ENCODE data around the gene PLXNA4.

The PLXNA4 gene

DNA sequence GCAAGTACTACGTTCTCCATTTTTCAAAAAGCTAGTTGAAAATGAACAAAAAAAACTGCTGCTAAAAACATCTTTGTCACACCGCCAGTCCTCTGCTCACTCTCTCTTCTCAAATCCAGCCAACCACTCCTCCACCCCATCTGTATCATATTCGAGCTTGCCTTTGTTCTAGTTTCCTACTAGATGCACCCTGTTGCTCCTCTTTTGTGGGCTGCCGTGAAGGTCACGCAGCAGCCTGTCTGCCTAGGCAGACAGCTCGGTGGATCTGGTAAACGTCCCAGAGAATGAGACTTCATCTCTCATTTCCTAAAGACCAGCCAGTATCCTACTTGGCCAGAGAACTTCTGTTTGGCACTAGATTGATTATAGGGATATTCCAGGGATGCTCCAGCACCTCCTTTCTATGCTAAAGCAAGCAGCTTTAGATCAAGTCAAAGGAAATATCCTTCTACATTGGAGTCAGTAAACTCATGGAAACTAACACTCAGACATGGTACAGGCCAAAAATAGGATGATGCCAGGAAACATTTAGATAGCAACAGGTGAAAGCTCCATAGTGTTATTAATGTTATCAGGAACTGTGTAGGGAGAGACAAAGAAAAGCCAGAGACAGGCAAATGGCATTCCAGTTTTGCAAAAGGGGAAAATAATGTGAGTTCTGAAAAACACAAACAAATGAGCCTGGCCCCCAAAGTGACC, 8.7 kb upstream of the PLXNA4 start:
- no peak for DNase-seq

DNA sequence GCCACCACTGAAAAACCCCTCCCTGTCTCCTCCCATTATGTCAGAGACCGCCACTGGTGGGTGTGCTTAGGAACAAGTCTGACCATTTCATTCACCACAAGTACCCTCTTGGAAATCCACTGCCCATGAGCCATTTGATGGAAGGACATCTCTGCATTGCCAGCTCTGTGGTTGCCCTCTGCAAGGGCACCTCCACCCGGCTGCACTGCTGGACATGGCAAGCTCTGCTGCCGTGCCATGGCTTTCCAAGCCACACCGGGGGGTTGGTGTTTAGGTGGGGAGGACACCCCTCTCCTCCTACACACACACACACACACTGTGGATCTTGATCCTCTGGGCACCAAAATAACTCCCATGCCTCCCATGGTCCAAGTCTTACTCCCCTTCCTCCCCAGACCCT, 5.2 kb upstream of the PLXNA4 start:
- DNase-seq = no peak

- peak; percentile 54 for DNase-seq
Measured at GRCh38 chr7:132580717-132581285, 4.5 kb upstream of the PLXNA4 start.

- DNase-seq = no peak
Measured at GRCh38 chr7:132580277-132580676, 4.0 kb upstream of the PLXNA4 start.

GRCh38 chr7:132579260-132579899, 3.1 kb upstream of the PLXNA4 start:
- no peak for DNase-seq

GRCh38 chr7:132578826-132579225, 2.6 kb upstream of the PLXNA4 start:
- no peak for DNase-seq

DNA sequence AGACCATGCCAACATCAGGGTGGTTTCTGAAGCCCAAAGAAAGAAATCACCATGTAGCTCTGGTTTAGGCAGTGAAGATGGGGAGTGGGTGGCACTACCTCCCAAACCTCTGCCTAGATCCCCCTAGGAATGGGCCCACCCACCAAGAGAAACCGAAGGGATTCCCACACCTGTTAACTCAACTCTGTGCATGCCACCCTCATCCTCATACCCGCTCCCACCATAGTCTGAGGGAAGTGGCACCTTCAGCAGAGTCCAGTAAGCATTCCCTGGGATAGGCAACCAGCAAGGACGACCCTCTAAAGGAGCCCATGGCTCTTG, 1.7 kb upstream of the PLXNA4 start:
- no peak for DNase-seq

DNA sequence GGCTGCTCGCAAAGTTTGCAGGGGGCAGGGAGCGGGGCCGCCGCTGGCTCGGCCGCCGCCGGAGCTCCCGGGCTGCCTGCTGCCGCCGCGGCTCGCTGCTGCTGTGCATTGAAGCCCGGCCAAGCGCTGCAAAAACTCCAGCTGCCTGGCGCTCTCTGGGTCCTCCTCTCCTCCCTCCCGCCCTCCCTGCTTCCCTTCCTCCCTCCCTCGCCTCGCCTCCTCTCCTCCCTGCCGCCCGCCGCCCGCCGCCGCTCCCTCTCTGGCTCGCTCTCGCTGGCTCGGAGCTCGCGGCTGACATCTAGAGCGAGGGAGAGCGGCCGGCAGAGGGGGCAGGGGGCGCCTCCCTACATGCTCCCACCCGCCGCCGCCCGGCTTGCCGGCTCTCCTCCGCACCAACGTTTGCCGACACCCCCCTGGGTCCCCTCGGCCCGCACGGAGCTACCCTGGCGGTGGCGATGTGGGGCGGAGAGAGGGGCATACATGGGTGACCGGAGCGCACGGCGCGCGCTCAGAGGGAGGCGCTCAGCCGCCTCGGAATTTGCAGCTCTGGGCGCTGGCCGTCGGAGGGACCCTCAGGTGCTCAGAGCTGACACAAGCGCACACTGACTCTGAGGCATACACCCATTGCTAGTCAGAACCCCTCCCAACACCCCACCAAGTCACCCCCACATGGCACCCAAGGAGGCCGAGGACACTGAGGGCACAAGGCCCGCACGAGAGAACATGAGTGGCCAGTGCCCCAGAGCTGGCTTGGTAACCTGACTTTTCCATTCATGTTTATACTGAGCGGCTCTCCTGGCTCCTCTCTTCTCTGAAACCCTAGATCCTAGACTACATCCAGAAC, 1.2 kb upstream of the PLXNA4 start:
- no peak for DNase-seq

DNA sequence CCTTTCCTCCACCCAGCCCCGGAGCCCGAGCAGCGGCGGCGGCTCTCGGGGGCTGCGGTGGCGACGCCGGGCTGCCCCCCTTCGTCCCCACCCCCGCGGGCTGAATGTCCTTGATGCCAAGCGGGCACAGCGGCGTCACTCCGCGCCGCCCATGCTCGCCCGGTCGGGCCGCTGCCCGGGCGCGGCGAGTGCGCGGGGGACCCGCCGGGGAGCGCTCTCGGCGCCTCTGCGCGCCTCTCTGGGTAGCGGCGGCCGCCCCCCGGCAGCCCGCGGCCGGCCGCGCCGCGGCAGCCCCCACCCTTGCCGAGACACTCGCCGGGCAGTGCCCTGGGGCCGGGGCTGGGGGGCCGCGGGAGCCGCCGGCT, 433 bp upstream of the PLXNA4 start:
- DNase-seq = no peak

DNA sequence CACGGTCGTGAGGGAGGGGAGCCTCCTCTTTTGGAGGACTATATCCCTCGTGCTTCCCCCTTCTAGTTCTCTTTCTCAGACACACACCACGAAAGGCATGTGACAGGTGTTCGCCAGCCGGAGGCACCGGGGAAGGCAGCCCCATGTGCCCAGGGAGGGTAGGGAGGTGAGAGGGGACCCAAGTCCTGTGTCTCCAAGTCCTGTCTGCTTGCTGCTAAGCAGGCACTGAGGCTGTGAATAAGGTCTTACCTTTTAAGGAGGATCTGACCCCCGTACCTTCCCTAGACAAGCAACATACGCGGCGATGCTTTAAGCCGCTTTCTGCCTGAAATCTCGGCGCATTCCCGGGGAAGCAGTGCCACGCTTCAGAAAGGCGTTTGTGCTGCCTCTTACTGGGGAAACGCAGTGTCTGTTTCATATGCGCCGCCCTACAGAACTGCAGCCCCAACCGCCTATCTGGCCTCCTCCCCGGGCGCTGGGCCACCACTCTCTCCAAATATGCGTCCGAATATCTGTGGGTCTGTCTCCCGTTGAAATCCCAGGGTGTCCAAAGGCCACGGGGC, 770 bp downstream of the PLXNA4 start:
- no peak for DNase-seq

DNA sequence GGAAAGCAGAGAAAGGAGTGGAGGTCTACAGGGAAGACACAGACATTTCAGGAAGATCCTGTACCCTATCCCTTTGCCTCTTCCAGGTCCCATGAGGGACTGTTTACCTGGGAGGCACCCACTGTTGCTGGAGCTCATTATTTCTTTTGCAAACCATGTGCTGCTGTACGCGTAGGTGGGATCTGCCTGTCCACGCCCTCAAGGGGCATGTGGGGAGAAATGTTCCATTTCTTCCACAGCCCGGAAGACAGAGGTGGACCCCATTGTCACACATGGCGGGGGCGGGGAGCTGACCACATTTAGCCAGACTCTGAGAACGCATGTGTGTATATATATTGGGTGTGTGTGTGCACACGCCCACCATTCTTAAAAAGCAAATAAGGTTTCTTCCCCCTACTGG, 2.0 kb downstream of the PLXNA4 start:
- DNase-seq = no peak

DNA sequence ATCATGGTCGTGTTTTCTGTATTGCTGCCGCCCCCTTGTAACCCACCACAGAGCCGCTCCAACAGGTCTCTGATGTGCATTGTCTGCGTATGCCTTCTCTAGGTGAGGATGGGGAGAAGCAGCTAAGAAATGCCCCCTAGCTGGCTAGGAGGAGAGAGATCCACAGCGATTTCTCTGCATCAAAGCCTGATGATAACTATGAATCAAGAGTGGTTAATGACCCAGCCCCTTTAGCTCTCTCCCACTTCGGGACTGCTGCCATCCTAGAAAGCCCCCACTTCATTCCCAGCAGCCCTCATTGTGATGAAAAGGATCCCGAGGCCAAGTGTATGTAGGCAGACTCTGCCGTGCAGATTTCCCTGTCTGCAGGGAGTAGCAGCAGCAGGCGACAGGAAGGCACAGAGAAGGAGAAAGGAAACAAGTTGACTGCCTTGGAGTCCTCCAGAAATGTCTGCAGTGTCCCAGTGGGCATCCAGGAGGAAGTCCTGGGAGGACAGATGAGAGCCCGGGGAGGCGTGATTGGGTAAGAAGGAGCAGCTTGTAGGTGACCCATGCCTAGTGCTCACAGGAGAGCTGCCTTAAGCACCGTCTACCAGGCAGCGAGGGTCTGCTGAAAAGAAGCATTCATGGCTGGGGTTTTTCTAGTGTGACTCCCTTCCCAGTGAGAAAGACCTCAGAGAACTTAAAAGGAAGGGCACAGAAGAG, 2.9 kb downstream of the PLXNA4 start:
- DNase-seq = no peak

DNA sequence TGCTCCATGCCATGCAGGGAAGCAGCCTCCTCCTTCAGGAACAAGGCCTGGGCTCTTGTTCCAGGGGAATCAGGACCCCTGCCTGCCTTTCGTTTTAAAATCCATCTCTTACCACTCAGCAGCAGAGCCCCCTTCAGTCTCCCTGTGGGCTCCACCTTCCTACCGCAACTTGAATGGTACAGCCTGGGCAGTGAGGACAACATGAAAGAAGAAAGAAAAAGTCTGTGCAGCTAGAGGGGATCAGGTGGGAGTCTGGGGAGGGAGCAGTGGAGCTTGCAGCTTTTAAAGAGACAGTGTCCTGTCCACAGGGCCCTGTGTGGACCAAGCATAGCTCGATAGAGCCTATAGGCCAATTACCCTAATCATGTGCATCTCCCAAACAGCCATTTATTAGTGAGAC, 3.7 kb downstream of the PLXNA4 start:
- DNase-seq = no peak

GRCh38 chr7:132571970-132572369, 4.3 kb downstream of the PLXNA4 start:
- no peak for DNase-seq

- DNase-seq = no peak
Measured at GRCh38 chr7:132569884-132570614, 6.2 kb downstream of the PLXNA4 start.

DNA sequence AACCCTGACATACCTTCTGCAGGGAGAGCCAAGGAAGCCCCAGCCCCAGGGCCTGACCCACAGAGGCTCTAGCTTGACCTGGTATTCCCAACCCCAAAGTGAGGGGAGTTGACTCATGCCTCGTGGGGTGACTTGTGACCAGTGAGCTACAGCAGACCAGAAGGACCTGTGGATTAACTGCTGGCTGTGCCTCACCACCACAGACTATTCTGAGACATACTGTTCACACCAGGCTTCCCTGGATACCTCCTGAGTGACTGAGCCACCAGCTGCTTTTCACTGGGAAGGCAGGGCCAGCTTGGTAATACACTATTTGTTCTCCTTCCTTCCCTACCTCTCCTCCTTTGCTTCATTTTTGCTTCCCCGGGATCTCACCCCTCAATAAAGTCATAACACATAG, 7.3 kb downstream of the PLXNA4 start:
- no peak for DNase-seq

DNA sequence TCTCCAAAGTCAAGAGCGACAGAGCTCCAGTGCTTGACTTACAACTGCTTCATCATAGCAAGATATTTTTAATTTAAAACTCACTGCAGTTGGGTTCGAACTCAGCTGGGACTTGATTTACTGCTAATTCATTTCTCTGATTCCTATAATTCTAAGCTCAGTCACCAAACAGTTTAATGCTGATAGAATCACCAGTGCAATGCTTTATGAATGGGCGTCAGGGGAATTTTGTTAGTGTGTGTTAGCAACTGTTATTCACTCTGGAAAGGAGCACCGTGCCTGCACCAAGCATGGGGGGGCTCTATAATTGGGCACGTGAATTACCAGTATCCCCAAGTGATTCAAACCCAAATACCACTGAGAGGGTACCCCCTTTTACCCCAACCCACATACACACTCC, 10.4 kb downstream of the PLXNA4 start:
- no peak for DNase-seq

GRCh38 chr7:132565441-132565840, 10.8 kb downstream of the PLXNA4 start:
- no peak for DNase-seq

- no peak for DNase-seq
Measured at GRCh38 chr7:132564849-132565248, 11.4 kb downstream of the PLXNA4 start.

DNA sequence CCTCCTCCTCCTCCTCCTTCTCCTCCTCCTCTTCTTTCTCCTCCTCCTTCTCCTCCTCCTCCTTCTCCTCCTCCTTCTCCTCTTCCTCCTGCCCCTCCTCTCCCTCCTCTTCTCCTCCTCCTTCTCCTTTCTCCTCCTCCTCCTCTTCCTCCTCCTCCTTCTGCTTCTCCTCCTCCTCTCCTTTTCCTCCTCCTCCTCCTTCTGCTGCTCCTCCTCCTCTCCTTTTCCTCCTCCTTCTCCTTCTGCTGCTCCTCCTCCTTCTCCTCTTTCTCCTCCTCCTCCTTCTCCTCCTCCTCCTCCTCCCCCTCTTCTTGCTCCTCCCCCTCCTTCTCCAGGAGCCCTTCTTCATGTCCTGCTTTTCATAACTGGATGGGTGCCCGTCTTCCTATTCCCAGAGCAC, 12.2 kb downstream of the PLXNA4 start:
- DNase-seq = no peak

DNA sequence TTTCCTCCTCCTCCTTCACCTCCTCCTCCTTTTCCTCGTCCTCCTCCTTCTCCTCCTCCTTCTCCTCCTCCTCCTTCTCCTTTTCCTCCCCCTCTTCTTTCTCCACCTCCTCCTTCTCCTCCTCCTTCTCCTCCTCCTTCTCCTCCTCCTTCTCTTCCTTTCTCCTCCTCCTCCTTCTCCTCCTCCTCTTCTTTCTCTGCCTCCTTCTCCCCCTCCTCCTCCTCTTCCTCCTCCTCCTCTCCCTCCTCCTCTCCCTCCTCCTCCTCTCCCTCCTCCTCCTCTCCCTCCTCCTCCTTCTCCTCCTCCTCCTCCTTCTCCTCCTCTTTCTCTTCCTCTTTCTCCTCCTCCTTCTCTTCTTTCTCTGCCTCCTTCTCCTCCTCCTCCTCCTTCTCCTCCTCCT, 13.6 kb downstream of the PLXNA4 start:
- no peak for DNase-seq

- DNase-seq = no peak
Measured at GRCh38 chr7:132561763-132562162, 14.5 kb downstream of the PLXNA4 start.
